ENCODE data around the gene ANKRD44. TPM values are rescaled to one million over a fixed set of nuclear protein-coding genes. Genes with fewer than 3 reads are reported as not detected.

Gene ANKRD44
- total RNA-seq, 1 experiment from 2014 or later: 7.8 TPM

GRCh38 chr2:197107291-197108269, 203.0 kb downstream of the ANKRD44 start:
- Histone ChIP-seq H3K27ac (ENCODE audit: low read length) (no peak overlapping the region), H3K4me3 (ENCODE audit: low read depth in 2 of 2, low read length in 2 of 2) (no peak overlapping the region), H3K4me1 (ENCODE audit: control insufficient read depth, insufficient read depth, low read length) (peaks cover 3% of the 10 kb centered on the region; the same call in 1 of the 2 replicates), H3K9me3 (ENCODE audit: control insufficient read depth, insufficient read depth, low read depth, low read length) (no peaks in the 10 kb centered on the region), H3K36me3 (ENCODE audit: control insufficient read depth, insufficient read depth, low read length) (no peaks in the 10 kb centered on the region), H3K27me3 (ENCODE audit: control insufficient read depth, insufficient read depth, low read length) (no peaks in the 10 kb centered on the region)
- ChIA-PET CTCF (no interaction called here), POLR2A (interaction anchor here (0.7 kb wide), 1 partner anchor 102 kb away, joined by 3 read pairs; no protein-coding TSS in a partner anchor)
- in situ Hi-C loops (cut with HindIII; ENCODE audit: low pct_unique_long_range_greater_than_20kb, low sequenced_read_pairs): no loop called here
- ATAC-seq: no peak
- intact Hi-C loops (cut with micrococcal nuclease; ENCODE audit: unreplicated experiment): no loop called here
- TF ChIP-seq POLR2AphosphoS5 (IDR thresholded peaks at IDR 0.05; ENCODE audit: low read depth, low read length) (no peak), REST (IDR thresholded peaks at IDR 0.05; ENCODE audit: insufficient read depth in 1 of 2, low read depth in 2 of 2, low read length in 1 of 2) (no peak), SIN3A (IDR thresholded peaks at IDR 0.05; ENCODE audit: borderline replicate concordance, insufficient read depth, low read depth, low read length) (no peak), TCF7L2 (IDR thresholded peaks at IDR 0.05; ENCODE audit: low read depth, low read length) (no peak), CTCF (IDR thresholded peaks at IDR 0.05) (no peak)
- BruUV-seq (replicated peaks): no TSS peak
- DNase-seq (ENCODE audit: low read depth, low spot score): no peak

GRCh38 chr2:197103363-197103762, 207.2 kb downstream of the ANKRD44 start:
- in situ Hi-C loops (cut with HindIII; ENCODE audit: low pct_unique_long_range_greater_than_20kb, low sequenced_read_pairs) (no loop called here), intact Hi-C loops (cut with micrococcal nuclease; ENCODE audit: unreplicated experiment) (no loop called here)
- Histone ChIP-seq H3K9me3 (ENCODE audit: control insufficient read depth, insufficient read depth, low read depth, low read length) (no peaks in the 10 kb centered on the region), H3K4me3 (ENCODE audit: low read depth in 2 of 2, low read length in 2 of 2) (no peak overlapping the region), H3K4me1 (ENCODE audit: control insufficient read depth, insufficient read depth, low read length) (peaks cover 3% of the 10 kb centered on the region; the same call in 1 of the 2 replicates), H3K27me3 (ENCODE audit: control insufficient read depth, insufficient read depth, low read length) (no peaks in the 10 kb centered on the region), H3K27ac (ENCODE audit: low read length) (no peak overlapping the region), H3K36me3 (ENCODE audit: control insufficient read depth, insufficient read depth, low read length) (no peaks in the 10 kb centered on the region)
- POLR2A ChIA-PET: no interaction called here
- CTCF ChIA-PET: no interaction called here
- DNase-seq (ENCODE audit: low read depth, low spot score): no peak
- ATAC-seq: no peak
- BruUV-seq (replicated peaks): no TSS peak
- TF ChIP-seq POLR2AphosphoS5 (IDR thresholded peaks at IDR 0.05; ENCODE audit: low read depth, low read length) (no peak), TCF7L2 (IDR thresholded peaks at IDR 0.05; ENCODE audit: low read depth, low read length) (no peak), CTCF (IDR thresholded peaks at IDR 0.05) (no peak)
